ENCODE measurements around the gene ZMIZ2. TPM values are rescaled to one million over a fixed set of nuclear protein-coding genes. Genes with fewer than 3 reads are reported as not detected.
"Not testable (repeated sequence)": the region's sequence is repeated elsewhere in the genome, so short reads cannot be mapped to it uniquely, and the experiment has no call there.

Gene ZMIZ2
- total RNA-seq, 1 experiment from 2014 or later = 91.3 TPM

DNA sequence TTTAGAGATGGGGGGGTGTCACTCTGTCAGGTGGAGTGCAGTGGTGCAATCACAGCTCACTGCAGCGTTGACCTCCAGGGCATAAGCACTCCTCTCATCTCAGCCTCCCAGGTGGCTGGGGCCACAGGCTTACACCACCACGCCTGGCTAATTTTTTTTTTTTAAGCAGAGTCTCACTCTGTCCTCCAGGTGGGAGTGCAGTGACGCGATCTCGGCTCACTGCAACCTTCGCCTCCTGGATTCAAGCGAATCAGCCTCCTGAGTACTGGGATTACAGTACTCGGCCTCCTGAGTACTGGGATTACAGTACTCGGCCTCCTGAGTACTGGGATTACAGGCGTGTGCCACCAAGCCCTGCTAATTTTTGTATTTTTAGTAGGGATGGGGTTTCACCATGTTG lies 24.2 kb downstream of the ZMIZ2 start:
- Histone ChIP-seq H3K36me3 (ENCODE audit: control insufficient read depth in 1 of 2, insufficient read depth in 2 of 2, low read length in 2 of 2) (peaks cover 0 to under 1% of the 10 kb centered on the region in 2 experiments; a peak in 1 of 4 replicates), H3K27ac (ENCODE audit: low read depth, low read length) (no peak overlapping the region), H3K79me2 (ENCODE audit: insufficient read depth, low read length) (no peaks in the 10 kb centered on the region), H4K20me1 (ENCODE audit: insufficient read depth) (no peaks in the 10 kb centered on the region), H3K9me2 (ENCODE audit: insufficient read depth) (no peaks in the 10 kb centered on the region), H3K4me1 (ENCODE audit: control insufficient read depth in 1 of 2, insufficient read depth in 2 of 2, low read length in 2 of 2) (peaks cover 0 to 11% of the 10 kb centered on the region in 2 experiments; a peak in 1 of 4 replicates), H3K9ac (ENCODE audit: low read length) (no peak overlapping the region), H2AFZ (ENCODE audit: low read depth, low read length, poor library complexity, severe bottlenecking) (no peak overlapping the region), H3K4me2 (ENCODE audit: low read length) (no peak overlapping the region), H3K9me3 (ENCODE audit: control insufficient read depth in 1 of 2, insufficient read depth in 1 of 2, low read depth in 1 of 2, low read length in 2 of 2) (no peaks in the 10 kb centered on the region), H3K27me3 (ENCODE audit: insufficient read depth, low read length) (no peaks in the 10 kb centered on the region), H3K4me3 (replicated peaks in 1 of 2; ENCODE audit: low read depth in 1 of 2, low read length in 2 of 2) (no peak overlapping the region)
- ATAC-seq (peak; percentile 31; the same call in 1 of the 2 replicates), DNase-seq (ENCODE audit: low read depth, low spot score) (no peak)
- RAD21 ChIA-PET (ENCODE audit: low non-redundant PET in 1 of 2, low total read pairs in 2 of 2, uncharacterized antibody in 2 of 2, unreplicated experiment in 2 of 2) = interaction anchor here in 1 of 2 experiments (0.6 kb wide), 1 partner anchor 169 kb away, joined by 4 read pairs; no protein-coding TSS in a partner anchor
- BruUV-seq (replicated peaks) = no TSS peak
- no peak for TF ChIP-seq ZNF274 (IDR thresholded peaks at IDR 0.05; ENCODE audit: low read depth, low read length)
- TF ChIP-seq CTCF (IDR thresholded peaks at IDR 0.05 in 2 of 3, conservative IDR thresholded peaks at IDR 0.05 in 1 of 3; ENCODE audit: borderline replicate concordance in 1 of 3, insufficient read depth in 1 of 3, low read depth in 2 of 3, low read length in 2 of 3) = peak in 1 of 3 experiments; percentile 12; a peak in 1 of 6 replicates
- peak; percentile 36 for TF ChIP-seq RAD21 (IDR thresholded peaks at IDR 0.05; ENCODE audit: low read depth)
- intact Hi-C loops (cut with micrococcal nuclease) = no loop called here
- CTCF ChIA-PET = no interaction called here
- POLR2A ChIA-PET = no interaction called here

GRCh38 chr7:44774486-44774885 lies 25.8 kb downstream of the ZMIZ2 start:
- RAD21 ChIA-PET (ENCODE audit: low non-redundant PET in 1 of 2, low total read pairs in 2 of 2, uncharacterized antibody in 2 of 2, unreplicated experiment in 2 of 2); H3K9ac ChIP-seq (ENCODE audit: low read length); H3K4me2 ChIP-seq (ENCODE audit: low read length); H3K4me3 ChIP-seq (replicated peaks in 1 of 2; ENCODE audit: low read depth in 1 of 2, low read length in 2 of 2); H3K4me1 ChIP-seq (ENCODE audit: control insufficient read depth in 1 of 2, insufficient read depth in 2 of 2, low read length in 2 of 2); H3K36me3 ChIP-seq (ENCODE audit: control insufficient read depth in 1 of 2, insufficient read depth in 2 of 2, low read length in 2 of 2); POLR2A ChIA-PET; H3K27me3 ChIP-seq (ENCODE audit: insufficient read depth, low read length); H2AFZ ChIP-seq (ENCODE audit: low read depth, low read length, poor library complexity, severe bottlenecking); H3K9me3 ChIP-seq (ENCODE audit: control insufficient read depth in 1 of 2, insufficient read depth in 1 of 2, low read depth in 1 of 2, low read length in 2 of 2); BruUV-seq (replicated peaks); H3K9me2 ChIP-seq (ENCODE audit: insufficient read depth); CTCF ChIA-PET; intact Hi-C loops (cut with micrococcal nuclease); H3K27ac ChIP-seq (ENCODE audit: low read depth, low read length); DNase-seq (ENCODE audit: low read depth, low spot score); H3K79me2 ChIP-seq (ENCODE audit: insufficient read depth, low read length); ATAC-seq; H4K20me1 ChIP-seq (ENCODE audit: insufficient read depth): not testable (repeated sequence)

All from HCT116 (cell line).